Activated naive CD8-positive, alpha-beta T cell (primary cell): Measurements from ENCODE around the gene GLIS1.

Experiments used
- H3K27ac Mint-ChIP-seq: one replicate; pipeline ENCODE4 v1.8.0; 2021; ENCODE audit warnings: mixed read lengths
- H3K27me3 Mint-ChIP-seq: one replicate; pipeline ENCODE4 v1.8.0; 2021; ENCODE audit warnings: mixed read lengths
- H3K36me3 Mint-ChIP-seq: one replicate; pipeline ENCODE4 v1.8.0; 2021; ENCODE audit warnings: mixed read lengths
- H3K4me1 Mint-ChIP-seq: one replicate; pipeline ENCODE4 v1.8.0; 2021; ENCODE audit warnings: low read depth, mixed read lengths
- H3K4me3 Mint-ChIP-seq: one replicate; pipeline ENCODE4 v1.8.0; 2021; ENCODE audit warnings: mild to moderate bottlenecking, mixed read lengths
- H3K9me3 Mint-ChIP-seq: one replicate; pipeline ENCODE4 v1.8.0; 2021; ENCODE audit warnings: low read depth, mixed read lengths

GLIS1 gene

GRCh38 chr1:53731779-53732305 is 7.1 kb downstream of the GLIS1 start:
- Mint-ChIP-seq H3K9me3 (no peaks in the 10 kb centered on the region), H3K4me1 (no peaks in the 10 kb centered on the region), H3K27me3 (peaks cover 14% of the 10 kb centered on the region), H3K27ac (no peak overlapping the region), H3K4me3 (no peak overlapping the region), H3K36me3 (no peaks in the 10 kb centered on the region)

GRCh38 chr1:53731043-53731600 is 7.8 kb downstream of the GLIS1 start:
- no peak overlapping the region for H3K4me3 Mint-ChIP-seq
- no peaks in the 10 kb centered on the region for H3K4me1 Mint-ChIP-seq
- no peaks in the 10 kb centered on the region for H3K9me3 Mint-ChIP-seq
- peaks cover 9% of the 10 kb centered on the region for H3K27me3 Mint-ChIP-seq
- H3K36me3 Mint-ChIP-seq: no peaks in the 10 kb centered on the region
- no peak overlapping the region for H3K27ac Mint-ChIP-seq

DNA sequence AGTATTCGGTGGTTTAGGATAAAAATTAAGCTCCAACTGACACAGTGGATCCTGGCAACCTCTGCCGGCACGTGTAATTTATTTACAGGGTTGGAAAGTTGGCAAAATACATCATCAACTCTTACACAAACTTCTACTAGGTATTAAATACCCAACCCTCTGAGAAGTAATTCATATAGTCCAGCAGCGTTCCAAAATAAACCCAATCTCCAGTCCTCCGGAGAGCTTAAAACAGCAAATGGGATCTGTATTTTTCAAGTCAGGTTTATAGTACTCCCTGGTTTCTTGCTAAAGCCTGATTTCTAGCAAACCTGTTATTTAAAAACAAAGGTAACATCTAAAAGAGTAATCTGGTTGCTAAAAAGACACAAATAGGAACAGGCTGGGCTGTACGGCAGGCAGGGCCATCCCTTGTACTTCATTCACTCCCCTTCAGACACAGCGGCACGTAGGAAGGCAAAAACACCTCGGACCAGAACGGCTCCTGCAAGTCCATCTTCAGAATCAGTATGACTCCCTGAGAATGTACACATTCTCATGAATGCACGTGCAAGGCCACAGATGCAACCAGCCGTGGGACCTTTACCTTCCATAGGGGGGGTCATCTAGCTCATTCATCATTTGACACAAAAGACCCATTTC is 8.6 kb downstream of the GLIS1 start:
- Mint-ChIP-seq H3K27ac (no peak overlapping the region), H3K27me3 (peaks cover 5% of the 10 kb centered on the region), H3K36me3 (no peaks in the 10 kb centered on the region), H3K4me3 (no peak overlapping the region), H3K9me3 (no peaks in the 10 kb centered on the region), H3K4me1 (no peaks in the 10 kb centered on the region)

GRCh38 chr1:53729456-53730223 is 9.3 kb downstream of the GLIS1 start:
- no peaks in the 10 kb centered on the region for H3K9me3 Mint-ChIP-seq
- no peaks in the 10 kb centered on the region for H3K36me3 Mint-ChIP-seq
- H3K4me3 Mint-ChIP-seq: no peak overlapping the region

DNA sequence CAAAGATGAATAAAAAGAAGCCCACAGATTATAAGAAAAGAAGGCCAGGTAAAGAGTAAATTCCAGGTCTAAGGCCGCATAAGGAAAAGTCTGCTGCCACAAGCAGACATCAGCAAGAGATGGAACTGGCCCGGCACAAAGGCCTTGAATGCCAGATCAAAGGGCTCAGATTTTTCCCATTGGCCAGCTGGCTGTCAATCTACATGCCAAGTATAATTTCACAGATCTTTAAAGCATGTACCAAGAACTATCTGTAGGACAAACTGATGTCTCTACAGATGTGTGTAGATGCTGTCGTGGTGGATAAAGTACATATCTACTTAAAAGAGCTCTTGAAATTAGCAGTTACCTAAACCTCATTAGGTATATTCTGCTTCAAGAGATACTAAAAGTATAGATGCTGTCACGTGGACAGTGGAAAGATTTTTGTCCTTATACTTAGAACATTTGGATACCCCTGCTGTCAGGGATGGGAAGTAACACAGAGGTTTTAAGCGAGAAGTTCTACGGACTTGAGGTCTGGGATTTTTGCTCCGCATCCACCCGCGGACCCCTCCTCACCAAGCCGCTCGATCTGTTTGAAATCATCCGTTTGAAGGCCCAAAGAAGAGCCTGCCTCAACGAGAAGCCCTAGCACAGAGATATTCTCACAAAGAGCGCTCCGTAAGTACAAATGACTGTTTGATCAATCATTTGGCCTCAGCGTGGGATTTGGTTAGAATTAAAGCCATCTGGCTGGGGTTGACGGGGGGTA is 10.1 kb downstream of the GLIS1 start:
- no peaks in the 10 kb centered on the region for H3K36me3 Mint-ChIP-seq

More at GRCh38 chr1:53729456-53730223, 9.3 kb downstream of the GLIS1 start:
- Mint-ChIP-seq H3K4me1 (no peaks in the 10 kb centered on the region), H3K27ac (no peak overlapping the region), H3K27me3 (peaks cover 5% of the 10 kb centered on the region)

GRCh38 chr1:53728196-53728595 is 10.8 kb downstream of the GLIS1 start:
- Mint-ChIP-seq H3K9me3 (no peaks in the 10 kb centered on the region), H3K27ac (no peak overlapping the region), H3K4me3 (no peak overlapping the region), H3K36me3 (no peaks in the 10 kb centered on the region), H3K4me1 (no peaks in the 10 kb centered on the region), H3K27me3 (no peaks in the 10 kb centered on the region)

More for the DNA sequence above, 10.1 kb downstream of the GLIS1 start:
- H3K4me1 Mint-ChIP-seq: no peaks in the 10 kb centered on the region
- H3K27ac Mint-ChIP-seq: no peak overlapping the region
- H3K27me3 Mint-ChIP-seq: peaks cover 2% of the 10 kb centered on the region
- no peaks in the 10 kb centered on the region for H3K9me3 Mint-ChIP-seq
- H3K4me3 Mint-ChIP-seq: no peak overlapping the region

DNA sequence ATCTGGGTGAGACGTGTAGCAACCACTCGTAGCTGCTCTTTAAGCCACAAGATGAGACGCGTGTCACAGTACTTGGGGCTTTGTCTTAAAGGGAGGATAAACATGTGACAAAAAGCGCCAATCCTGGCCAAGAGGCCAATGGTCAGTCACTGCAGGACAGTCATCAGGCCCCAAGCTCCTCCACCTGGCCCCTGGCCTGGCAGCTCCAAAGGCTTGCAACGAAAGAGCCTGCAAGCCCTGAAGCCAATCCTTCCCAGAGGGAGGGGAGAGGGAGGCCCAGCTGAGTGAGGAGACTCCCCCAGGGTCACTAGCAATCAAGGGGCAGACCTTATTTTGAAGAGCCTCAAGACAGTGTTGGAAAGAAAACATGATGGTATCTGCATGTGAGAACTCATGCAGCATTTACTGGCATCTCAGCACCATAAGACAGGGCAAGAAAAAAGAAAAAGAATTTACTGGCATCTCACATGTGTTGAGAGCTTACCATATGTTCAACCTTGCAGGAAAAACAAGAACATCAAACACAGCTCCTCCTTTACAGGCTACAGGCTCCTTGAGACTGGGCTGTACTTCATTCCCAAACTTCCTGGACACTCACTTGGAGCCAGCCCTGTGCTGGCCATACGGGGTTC is 11.4 kb downstream of the GLIS1 start:
- Mint-ChIP-seq H3K27ac (no peak overlapping the region), H3K27me3 (no peaks in the 10 kb centered on the region)

GRCh38 chr1:53726009-53726600 is 12.9 kb downstream of the GLIS1 start:
- Mint-ChIP-seq H3K4me3 (no peak overlapping the region), H3K27ac (no peak overlapping the region)

More for the DNA sequence above, 11.4 kb downstream of the GLIS1 start:
- H3K36me3 Mint-ChIP-seq: no peaks in the 10 kb centered on the region
- H3K9me3 Mint-ChIP-seq: no peaks in the 10 kb centered on the region
- no peaks in the 10 kb centered on the region for H3K4me1 Mint-ChIP-seq
- H3K4me3 Mint-ChIP-seq: no peak overlapping the region

DNA sequence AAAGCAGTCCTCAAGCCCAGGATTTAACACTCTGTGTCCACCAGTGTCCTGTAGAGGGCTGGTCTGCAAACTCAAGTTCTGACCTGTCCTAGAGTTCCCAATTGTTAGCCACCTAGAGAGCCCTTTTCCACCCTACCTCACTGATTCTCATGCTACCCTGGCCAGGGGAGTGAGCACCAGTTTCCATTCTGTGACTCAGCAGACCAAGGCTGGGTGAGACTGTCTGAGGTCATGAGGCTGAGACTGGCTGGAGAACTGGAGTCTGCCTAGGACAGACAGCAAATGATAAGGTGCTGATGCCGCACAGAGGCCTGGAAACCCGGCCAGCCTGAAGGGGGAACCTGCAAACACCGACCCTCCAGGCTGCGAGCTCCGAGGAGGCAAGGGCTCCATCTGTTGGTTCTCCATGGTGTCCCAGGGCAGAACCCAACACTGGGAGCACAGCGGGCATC is 13.7 kb downstream of the GLIS1 start:
- no peak overlapping the region for H3K27ac Mint-ChIP-seq
- no peaks in the 10 kb centered on the region for H3K4me1 Mint-ChIP-seq
- no peaks in the 10 kb centered on the region for H3K27me3 Mint-ChIP-seq
- no peaks in the 10 kb centered on the region for H3K9me3 Mint-ChIP-seq
- no peaks in the 10 kb centered on the region for H3K36me3 Mint-ChIP-seq
- no peak overlapping the region for H3K4me3 Mint-ChIP-seq

More at GRCh38 chr1:53726009-53726600, 12.9 kb downstream of the GLIS1 start:
- Mint-ChIP-seq H3K27me3 (no peaks in the 10 kb centered on the region), H3K36me3 (no peaks in the 10 kb centered on the region), H3K4me1 (no peaks in the 10 kb centered on the region), H3K9me3 (no peaks in the 10 kb centered on the region)

DNA sequence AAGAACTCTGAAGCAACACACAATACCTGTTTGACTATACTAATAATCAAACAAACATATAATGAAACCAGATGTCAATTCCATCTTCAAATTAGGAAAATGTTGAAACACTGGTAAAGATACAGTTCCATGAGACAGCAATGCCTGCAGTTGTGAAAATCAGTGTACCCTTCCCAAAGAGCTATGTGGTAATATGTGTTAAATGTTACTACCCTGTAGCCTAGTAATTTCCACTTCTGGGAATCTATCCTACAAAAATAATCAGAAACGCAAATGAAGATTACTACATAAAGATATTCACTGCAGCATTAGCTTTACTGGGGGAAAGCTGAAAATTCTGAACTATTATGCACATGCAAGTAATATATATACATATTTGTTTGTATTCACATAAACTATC is 16.9 kb downstream of the GLIS1 start:
- Mint-ChIP-seq H3K4me3 (no peak overlapping the region), H3K27me3 (no peaks in the 10 kb centered on the region), H3K9me3 (no peaks in the 10 kb centered on the region), H3K36me3 (no peaks in the 10 kb centered on the region), H3K27ac (no peak overlapping the region), H3K4me1 (no peaks in the 10 kb centered on the region)

DNA sequence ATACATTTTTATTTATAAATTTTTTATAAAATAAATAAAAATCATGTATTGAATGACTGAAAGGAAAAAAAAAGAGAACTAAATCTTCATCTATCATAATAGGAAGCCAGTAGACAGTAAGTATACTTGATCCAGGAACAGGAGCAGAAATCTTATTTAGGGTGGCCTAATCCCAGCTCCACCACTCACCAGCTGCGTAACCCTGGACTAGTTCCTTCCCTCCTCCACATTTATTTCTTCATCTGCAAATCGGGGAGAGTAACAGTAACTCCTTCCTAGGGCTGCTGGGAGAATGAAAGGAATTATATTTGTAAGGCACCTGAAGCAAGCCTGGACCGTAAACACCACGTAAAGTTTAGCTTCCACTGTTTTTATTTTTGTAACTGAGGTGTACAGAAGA is 17.9 kb downstream of the GLIS1 start:
- Mint-ChIP-seq H3K4me3 (no peak overlapping the region), H3K9me3 (no peaks in the 10 kb centered on the region), H3K27ac (no peak overlapping the region), H3K27me3 (no peaks in the 10 kb centered on the region), H3K36me3 (no peaks in the 10 kb centered on the region), H3K4me1 (no peaks in the 10 kb centered on the region)

- Mint-ChIP-seq H3K27ac (no peak overlapping the region), H3K36me3 (no peaks in the 10 kb centered on the region), H3K4me1 (no peaks in the 10 kb centered on the region), H3K9me3 (no peaks in the 10 kb centered on the region), H3K4me3 (no peak overlapping the region), H3K27me3 (no peaks in the 10 kb centered on the region)
Observed at GRCh38 chr1:53719469-53719868, 19.5 kb downstream of the GLIS1 start.

DNA sequence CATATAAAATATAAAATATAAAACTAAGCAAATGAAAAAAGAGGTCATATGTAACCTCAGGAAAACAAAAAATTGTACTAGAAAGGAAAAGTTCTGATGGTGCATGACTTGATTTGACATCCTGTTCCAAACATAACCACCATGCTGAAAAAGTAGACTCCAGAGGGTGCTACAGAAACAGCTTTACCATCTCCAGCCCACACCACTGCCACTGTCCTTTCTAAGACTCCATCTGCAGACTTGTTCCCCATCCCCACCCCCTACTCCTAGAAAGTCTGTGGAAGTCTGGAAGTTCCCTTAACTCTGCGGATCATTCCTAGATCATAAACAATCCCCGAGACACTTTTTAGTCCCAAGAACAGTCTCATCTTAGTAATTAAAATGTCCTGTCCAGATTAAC is 20.5 kb downstream of the GLIS1 start:
- Mint-ChIP-seq H3K36me3 (no peaks in the 10 kb centered on the region), H3K27me3 (no peaks in the 10 kb centered on the region), H3K9me3 (no peaks in the 10 kb centered on the region), H3K27ac (no peak overlapping the region), H3K4me3 (no peak overlapping the region), H3K4me1 (no peaks in the 10 kb centered on the region)
